ENCODE data around the gene SHISAL2B. TPM values are rescaled to one million over a fixed set of nuclear protein-coding genes. Genes with fewer than 3 reads are reported as not detected.

The SHISAL2B gene
- not detected for total RNA-seq

DNA sequence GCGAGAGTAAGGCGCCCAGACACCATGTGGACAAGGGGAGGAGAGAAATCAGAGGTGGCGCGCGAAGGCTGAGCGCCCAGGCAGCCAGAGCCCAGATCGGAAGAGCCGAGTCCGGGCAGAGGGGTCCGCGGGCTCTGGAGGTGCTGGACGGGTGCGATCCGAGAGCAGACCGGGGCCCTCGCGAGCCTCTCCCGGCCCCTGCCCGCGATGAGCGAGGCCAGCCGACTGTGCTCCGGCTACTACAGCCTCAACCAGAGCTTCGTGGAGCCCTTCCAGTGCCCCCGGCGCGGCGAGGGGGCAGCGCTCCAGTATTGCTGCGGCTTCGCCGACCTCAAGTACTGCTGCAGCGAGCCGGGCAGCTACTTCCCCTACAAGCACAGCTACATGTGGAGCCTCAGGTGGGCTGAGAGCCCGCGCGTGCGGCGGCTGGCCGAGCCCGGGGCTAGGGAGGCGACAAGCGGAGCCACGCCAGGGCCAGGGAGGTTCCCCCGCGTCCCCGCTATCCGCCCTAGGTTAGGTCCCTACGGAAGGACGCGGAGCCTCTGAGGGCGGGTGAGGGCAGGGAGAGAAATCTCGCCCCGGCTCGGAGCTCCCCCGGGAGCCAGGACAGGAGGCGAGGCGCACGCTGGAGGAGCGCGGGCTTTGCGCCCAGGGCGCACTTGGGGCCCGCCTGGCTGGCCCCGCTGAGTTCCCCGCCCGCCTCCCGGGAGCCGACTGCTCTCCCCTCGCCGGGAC lies at the start of gene SHISAL2B:
Gene SHISAL2B, plus strand, starts transcription at position 87 of the 735 bp plus-strand sequence. Its CDS starts 121 bp downstream, at position 208.

Other genes with a start within 250 kb of the SHISAL2B start
- gene RGS7BP, start 184.5 kb upstream of the SHISAL2B start, total RNA-seq = not detected
- 10 to 100 TPM; 25.4 to 25.9 TPM for gene SREK1IP1, start 78.2 kb downstream of the SHISAL2B start, total RNA-seq
- 10 to 100 TPM; 18.1 to 18.8 TPM for gene CWC27, start 78.4 kb downstream of the SHISAL2B start, total RNA-seq